A549 (cell line): Measurements from ENCODE around the gene CTAGE15.
"Not testable (repeated sequence)": the region's sequence is repeated elsewhere in the genome, so short reads cannot be mapped to it uniquely, and the experiment has no call there.

ENCODE experiments used
- CTCF ChIP-seq: fragments of >200 bp; sonication (Bioruptor Twin); formaldehyde crosslinking; IDR thresholded peaks from 3 replicates; pipeline ENCODE4 v1.5.1; 2016
- MAX ChIP-seq: IDR thresholded peaks from 2 replicates; pipeline ENCODE4 v1.6.1; 2012
- NFE2L2 ChIP-seq: fragments of 150-350 bp; conservative IDR thresholded peaks from 2 replicates; pipeline ENCODE4 v1.6.1; 2014; ENCODE audit warnings: low read length
- POLR2A ChIP-seq: IDR thresholded peaks from 2 replicates; pipeline ENCODE4 v1.6.1; 2012; ENCODE audit warnings: mild to moderate bottlenecking, low read length
- REST ChIP-seq: fragments of 200-600 bp; sonication (generic); IDR thresholded peaks from 2 replicates; pipeline ENCODE4 v1.6.1; 2016; ENCODE audit warnings: antibody characterized with exemption, mild to moderate bottlenecking, moderate library complexity
- SMC3 ChIP-seq: fragments of >200 bp; sonication (Bioruptor Twin); formaldehyde crosslinking; IDR thresholded peaks from 3 replicates; pipeline ENCODE4 v1.6.1; 2018; ENCODE audit warnings: inconsistent platforms

GRCh38 chr7:143603549-143603948 is 31.9 kb downstream of the CTAGE15 start:
- TF ChIP-seq CTCF, POLR2A, MAX, REST, NFE2L2, SMC3: not testable (repeated sequence)
